Measurements from ENCODE around the gene IFT88.

Gene IFT88

GRCh38 chr13:20686167-20686566 lies 119.2 kb downstream of the IFT88 start:
- DNase-seq (ENCODE audit: low read depth, low spot score): no peak

DNA sequence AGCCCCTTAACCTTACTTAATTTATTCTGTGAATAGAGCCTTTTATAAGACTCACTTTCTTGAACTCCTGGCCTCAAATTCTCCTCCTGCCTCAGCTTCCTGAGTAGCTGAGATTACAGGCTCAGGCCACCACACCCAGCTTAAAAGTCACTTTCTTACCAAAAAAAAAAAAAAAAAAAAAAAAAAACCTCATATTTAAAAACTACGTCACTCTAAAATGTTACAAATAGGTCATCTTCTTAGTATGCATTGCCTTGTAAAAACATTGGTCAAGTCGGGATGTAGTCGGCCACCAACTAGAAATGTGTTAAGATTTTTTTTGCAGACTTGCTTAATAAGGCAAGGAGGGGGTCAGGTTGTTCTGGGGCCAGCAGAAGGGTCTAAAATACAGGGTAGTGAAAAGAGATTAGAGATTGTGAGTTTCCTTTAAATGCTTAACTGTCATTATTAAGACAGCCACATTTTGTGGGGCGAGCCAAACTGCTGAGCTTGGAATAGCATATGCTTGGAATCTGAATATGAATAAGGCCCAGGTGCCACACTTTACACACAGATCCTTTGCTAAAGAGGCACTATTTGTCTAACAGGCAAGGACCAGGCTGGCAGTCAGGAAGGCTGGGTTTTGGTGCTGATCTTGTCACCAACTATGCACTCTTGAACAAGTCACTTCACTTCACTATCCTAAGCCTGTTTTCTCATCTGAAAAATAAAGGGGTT lies 120.1 kb downstream of the IFT88 start:
- no peak for DNase-seq (ENCODE audit: low read depth, low spot score)

- DNase-seq (ENCODE audit: low read depth, low spot score): no peak
These were observed 122.3 kb downstream of the IFT88 start for GRCh38 chr13:20689291-20689690.

GRCh38 chr13:20691616-20692015 lies 124.7 kb downstream of the IFT88 start:
- no peak for DNase-seq (ENCODE audit: low read depth, low spot score)

GRCh38 chr13:20696073-20696472 lies 129.1 kb downstream of the IFT88 start:
- DNase-seq (ENCODE audit: low read depth, low spot score): no peak

DNA sequence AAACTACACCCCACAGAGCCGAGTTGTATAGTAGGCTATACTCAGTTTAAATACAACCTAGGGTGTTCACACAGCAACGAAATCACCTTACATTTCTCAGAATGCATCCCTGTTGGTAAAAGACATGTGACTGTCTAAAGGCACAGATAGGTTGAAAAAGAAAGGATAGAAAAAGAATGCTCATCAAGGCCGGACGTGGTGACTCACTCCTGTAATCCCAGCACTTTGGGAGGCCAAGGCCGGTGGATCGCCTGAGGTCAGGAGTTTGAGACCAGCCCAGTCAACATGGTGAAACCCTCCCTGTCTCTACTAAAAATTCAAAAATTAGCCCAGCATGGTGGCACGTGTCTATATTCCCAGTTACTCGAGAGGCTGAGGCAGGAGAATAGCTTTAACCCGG lies 132.8 kb downstream of the IFT88 start:
- DNase-seq (ENCODE audit: low read depth, low spot score): no peak

DNA sequence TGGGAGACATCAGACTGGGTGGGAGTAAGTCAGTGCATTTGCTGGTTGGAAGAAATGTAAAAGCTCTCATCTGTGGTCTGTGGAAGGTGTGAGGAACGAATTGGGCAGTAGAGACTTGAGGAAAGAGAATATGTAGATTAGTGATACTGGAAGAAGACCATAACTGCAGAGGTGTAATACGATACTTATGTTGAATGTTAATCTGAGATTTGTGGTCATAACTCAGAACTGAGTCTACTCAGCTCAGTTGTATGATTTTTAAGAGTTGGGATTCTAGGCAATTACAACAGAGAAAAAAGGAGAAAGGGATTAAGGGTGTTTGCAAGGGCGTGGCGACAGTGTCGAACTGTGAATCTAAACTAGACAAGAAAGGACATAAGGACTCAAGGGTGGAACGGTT lies 133.3 kb downstream of the IFT88 start:
- no peak for DNase-seq (ENCODE audit: low read depth, low spot score)

DNA sequence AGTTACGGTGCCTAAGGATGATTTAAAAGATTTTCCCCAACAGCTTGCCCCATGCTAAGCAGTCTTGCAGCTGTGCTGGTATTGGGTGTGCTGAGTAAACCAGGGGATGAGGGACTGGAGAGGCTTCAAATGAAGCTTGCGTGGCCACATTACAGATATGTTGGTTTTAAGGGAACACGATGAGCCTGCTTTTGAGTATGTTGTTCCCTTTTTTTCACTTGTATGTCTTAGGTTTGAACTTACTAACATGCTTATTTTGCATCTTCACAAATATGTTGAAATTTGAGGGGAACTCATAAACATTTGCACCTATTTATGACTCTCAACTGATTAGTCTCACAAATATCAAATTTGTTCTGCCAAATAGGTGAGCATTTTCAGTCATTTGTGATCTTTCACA lies 134.5 kb downstream of the IFT88 start:
- DNase-seq (ENCODE audit: low read depth, low spot score): no peak

DNA sequence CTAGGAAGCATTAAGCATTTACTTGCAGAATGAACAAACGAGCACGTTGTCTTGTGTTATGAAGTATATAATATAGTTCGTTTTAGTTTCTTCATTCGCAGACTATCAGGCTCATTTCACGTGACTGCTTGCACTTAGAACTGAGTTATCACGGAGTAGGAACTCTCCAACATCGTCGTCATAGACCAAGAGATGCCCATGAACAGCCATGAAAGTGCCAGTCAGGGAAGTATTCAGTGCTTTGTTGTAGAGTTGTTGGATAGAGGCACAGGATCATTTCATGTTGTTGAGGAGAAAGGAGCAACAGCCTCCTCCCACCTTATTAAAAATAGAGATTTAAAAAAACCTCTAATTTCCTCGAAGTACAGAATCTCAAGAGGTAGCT lies 135.6 kb downstream of the IFT88 start:
- DNase-seq (ENCODE audit: low read depth, low spot score): no peak

DNA sequence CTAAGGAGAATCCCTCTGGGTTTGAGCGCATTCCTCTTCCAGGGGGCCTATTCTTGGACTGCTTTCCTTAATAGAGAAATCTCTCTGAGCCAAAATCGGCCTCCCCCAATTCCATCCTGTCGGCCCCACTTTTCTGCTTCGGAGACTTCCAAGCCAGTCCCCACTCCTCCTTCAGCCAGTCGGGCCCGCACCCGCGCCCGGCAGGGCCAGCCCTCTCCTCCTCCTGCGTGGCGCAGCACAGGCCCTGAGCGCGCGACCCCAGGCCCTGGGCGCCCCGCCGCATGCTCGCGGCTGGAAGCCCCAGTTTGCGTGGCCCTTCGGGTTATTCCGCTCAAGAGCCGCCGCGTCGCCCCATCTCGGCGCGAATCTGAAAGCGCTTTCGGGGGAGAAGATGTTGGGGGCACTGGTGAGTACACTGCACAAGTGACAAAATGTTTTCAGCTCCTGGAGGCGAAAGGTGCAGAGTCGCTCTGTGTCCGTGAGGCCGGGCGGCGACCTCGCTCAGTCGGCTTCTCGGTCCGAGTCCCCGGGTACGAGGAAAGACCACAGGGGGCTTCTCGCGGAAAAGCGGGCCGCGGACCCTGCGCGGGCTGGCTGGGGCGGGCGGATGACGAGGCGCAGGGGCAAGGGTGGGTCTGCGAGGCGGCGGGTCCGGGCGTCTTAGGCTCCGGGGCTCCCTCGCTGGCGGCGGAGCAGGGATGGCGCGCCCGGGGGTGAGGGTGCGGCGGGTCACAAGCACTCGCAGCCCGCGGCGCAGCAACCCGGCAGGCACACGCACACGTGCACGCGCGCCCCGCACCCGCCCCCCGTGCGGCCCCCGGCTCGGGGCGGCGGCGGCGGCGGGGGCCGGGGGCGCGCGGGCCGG lies 136.2 kb downstream of the IFT88 start, which contains the start of gene IL17D:
IL17D (plus strand) TSS at position 785 of the 865 bp plus-strand sequence. CDS start 303 bp downstream, outside the sequence.
- no peak for DNase-seq (ENCODE audit: low read depth, low spot score)

GRCh38 chr13:20703780-20704458 lies 137.0 kb downstream of the IFT88 start:
- DNase-seq (ENCODE audit: low read depth, low spot score): no peak

DNA sequence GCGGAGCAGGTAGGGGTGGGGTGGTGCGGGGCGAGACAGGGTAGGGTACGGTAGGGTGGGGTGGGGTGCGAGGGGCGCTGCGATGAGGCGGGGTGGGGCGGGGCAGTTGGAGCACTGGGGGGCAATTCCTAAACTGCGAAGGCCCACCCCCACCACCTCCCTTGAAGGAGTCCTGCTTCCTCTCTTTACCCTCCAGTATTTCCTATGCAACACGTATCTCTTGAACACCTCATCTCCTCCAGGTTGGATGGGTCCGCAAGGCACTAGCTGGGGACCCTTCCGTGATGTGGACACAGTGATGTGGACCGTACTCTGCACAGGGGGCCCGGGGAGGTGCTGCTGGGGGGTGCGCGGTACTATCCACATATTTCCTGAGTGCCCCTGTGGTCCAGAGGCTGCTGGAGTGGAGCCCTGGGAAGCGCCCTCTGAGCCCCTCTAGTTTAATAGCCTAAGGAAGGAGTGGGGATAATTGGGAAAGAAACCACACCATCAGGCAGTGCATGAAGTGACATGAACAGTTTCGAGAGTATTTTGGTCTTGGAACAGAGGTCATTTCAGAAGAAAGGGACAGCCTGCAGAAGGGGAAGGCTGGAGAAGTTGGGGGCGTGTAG lies 137.6 kb downstream of the IFT88 start:
- DNase-seq (ENCODE audit: low read depth, low spot score): no peak

DNA sequence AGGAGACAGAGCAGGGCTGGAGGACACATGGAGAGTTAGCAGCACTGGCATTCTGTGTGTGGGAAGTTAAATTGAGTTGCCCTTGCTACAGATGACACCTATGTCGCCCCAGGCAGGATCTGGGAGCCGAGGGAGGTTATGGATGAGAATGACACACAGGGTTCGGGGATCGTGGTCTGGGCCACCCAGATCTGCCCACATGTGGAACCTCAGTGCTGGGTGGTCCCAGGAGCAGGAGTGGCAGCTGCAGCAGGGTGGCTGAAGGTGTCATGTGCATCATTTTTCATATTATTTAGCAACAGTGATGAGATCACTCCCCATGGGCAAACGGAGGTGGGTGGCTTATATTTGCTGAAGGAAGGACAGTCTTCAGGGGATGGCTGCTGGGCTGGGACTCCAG lies 139.7 kb downstream of the IFT88 start:
- DNase-seq (ENCODE audit: low read depth, low spot score): no peak

- DNase-seq (ENCODE audit: low read depth, low spot score): no peak
These were observed 141.3 kb downstream of the IFT88 start for GRCh38 chr13:20708216-20708615.

DNA sequence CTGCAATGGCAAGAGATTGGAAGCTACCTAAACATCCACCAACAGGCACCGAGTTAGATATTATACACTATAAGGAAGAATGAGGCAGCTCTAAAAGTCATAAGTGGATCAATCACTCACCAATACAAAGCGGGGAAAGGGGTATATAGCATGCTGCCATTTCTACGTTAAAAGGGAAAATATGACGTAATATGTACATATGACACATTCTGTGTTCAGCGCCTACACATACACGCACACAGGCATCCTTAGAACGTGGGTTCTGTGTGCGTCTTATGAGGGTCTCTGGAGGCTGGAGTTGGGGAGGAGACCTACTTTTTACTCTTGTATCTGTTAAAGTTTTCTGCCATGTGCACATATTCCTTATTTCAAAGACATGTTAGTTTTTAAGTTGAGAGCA lies 142.4 kb downstream of the IFT88 start:
- no peak for DNase-seq (ENCODE audit: low read depth, low spot score)

DNA sequence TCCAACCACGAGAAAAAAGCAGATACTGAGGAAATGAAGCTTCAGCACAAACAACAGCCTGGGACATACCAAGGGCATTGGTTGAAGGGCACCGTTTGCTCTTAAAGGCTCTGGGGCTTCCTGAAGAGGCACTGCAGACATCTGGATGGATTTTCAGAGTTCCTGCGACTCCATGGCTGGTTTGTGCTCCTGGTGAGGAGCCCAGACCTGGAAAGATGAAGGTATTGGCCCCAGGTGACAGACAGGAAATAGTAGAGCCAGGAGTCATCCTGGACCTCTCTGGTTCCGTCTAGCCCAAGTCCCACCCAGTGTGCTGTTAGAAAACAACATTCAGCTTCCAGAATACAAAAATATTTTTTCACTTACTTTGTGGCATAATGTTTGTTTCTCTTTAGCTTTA lies 142.8 kb downstream of the IFT88 start:
- no peak for DNase-seq (ENCODE audit: low read depth, low spot score)

GRCh38 chr13:20711301-20712044 lies 144.5 kb downstream of the IFT88 start:
- no peak for DNase-seq (ENCODE audit: low read depth, low spot score)

DNA sequence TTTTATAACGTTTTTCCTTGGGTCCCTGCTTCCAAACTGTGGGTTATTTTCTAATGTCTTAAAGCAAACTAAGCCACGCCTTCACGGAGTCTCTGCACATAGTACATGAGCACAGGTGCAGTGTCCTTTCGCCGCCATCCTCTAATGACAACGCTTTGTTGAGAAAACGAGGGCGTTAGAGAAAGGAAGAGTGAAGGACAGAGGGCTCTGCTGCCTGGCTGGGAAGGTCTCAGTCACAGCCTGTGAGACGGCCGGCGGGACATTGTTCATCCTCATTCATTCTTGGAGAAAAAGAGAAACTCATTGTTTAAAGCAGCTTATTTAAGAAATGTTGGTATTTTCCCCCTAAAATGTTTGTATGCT lies 146.0 kb downstream of the IFT88 start:
- no peak for DNase-seq (ENCODE audit: low read depth, low spot score)

GRCh38 chr13:20713751-20714150 lies 146.8 kb downstream of the IFT88 start:
- DNase-seq (ENCODE audit: low read depth, low spot score): no peak

DNA sequence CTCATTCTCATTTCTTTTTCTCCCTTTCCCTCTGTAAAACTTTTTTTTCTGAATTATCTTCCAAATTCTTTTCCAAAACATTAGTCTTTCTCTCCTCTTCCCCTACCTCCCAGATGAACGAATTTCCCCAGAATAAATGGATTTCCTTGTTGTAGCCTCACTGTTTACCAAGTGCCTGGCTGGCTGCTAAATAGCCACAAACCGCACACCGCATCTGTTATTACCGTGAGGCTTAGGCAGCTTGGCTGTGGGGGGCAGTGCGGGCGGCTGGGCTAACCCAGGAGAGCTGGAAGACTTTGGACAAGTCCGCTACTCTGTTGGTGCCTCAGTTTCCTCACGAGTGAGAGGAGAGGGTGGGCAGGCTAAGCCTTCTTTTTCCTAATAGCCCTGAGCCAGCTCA lies 147.2 kb downstream of the IFT88 start:
- no peak for DNase-seq (ENCODE audit: low read depth, low spot score)

GRCh38 chr13:20714563-20715329 lies 147.8 kb downstream of the IFT88 start:
- DNase-seq (ENCODE audit: low read depth, low spot score): peak; percentile 76

Data from brain pericyte (primary cell).